ENCODE measurements around the gene GFI1B. TPM values are rescaled to one million over a fixed set of nuclear protein-coding genes. Genes with fewer than 3 reads are reported as not detected.

The GFI1B gene
- total and polyA plus RNA-seq, 2 of the 13 experiments (the other 11 are each of a cell fraction or from before 2014, with no cell fraction given), result 0.15 to 0.51 TPM

- H3K9me3 ChIP-seq (ENCODE audit: low read length), result no peaks in the 10 kb centered on the region
- ChIA-PET POLR2A (interaction anchor here (1.0 kb wide), 1 partner anchor 33 kb away, joined by 3 read pairs; no protein-coding TSS in a partner anchor), CTCF (ENCODE audit: low intra/inter-chr PET ratio, low total read pairs) (interaction anchor here (1.4 kb wide), 1 partner anchor 25 kb away, joined by 4 read pairs; no protein-coding TSS in a partner anchor)
- FAIRE-seq, result peak; percentile 93
- no peaks in the 10 kb centered on the region; the same call in 1 of the 2 replicates for H4K20me1 ChIP-seq (ENCODE audit: insufficient read depth, low read length)
- H2AFZ ChIP-seq (ENCODE audit: low read length), result no peak overlapping the region
- 0 out of 2 replicates have a peak overlapping the region, but pooled peaks have one; percentile 3 for H3K4me2 ChIP-seq (ENCODE audit: low read depth, low read length)
- in situ Hi-C loops (cut with HindIII; ENCODE audit: extremely low pct_ligation_motif_present, low pct_unique_long_range_greater_than_20kb) (no loop called here), intact Hi-C loops (cut with micrococcal nuclease; ENCODE audit: unreplicated experiment) (loop anchor here (1.0 to 10.0 kb wide), 2 partner anchors 20 to 1447 kb away; no protein-coding TSS in a partner anchor)
- no peaks in the 10 kb centered on the region for H3K79me2 ChIP-seq (ENCODE audit: insufficient read depth, low read length)
- peak; percentile 76 for ATAC-seq
- no peak overlapping the region for H3K4me3 ChIP-seq (replicated peaks in 1 of 3; ENCODE audit: insufficient read depth in 1 of 3, low read depth in 2 of 3, low read length in 3 of 3)
- H3K27ac ChIP-seq (ENCODE audit: extremely low read length, insufficient read depth, low read length), result no peak overlapping the region
- H3K27me3 ChIP-seq (ENCODE audit: control insufficient read depth in 1 of 2, insufficient read depth in 2 of 2, low read length in 2 of 2), result peaks cover 13 to 49% of the 10 kb centered on the region in 2 experiments
- BruUV-seq (replicated peaks), result no TSS peak
- peaks cover 60% of the 10 kb centered on the region for H3K4me1 ChIP-seq (ENCODE audit: insufficient read depth, low read length)
- no peak overlapping the region for H3K9ac ChIP-seq (ENCODE audit: insufficient read depth, low read depth, low read length)
- no peaks in the 10 kb centered on the region for H3K36me3 ChIP-seq (replicated peaks in 1 of 2; ENCODE audit: control insufficient read depth in 1 of 2, insufficient read depth in 2 of 2, low read length in 2 of 2)
- WGBS (ENCODE audit: low lambda C conversion rate), result 8% methylated on average over 2 of the region's 4 CpGs
- peak; percentile 93 for DNase-seq (ENCODE audit: low spot score)
- TF ChIP-seq ZBTB43 (CRISPR knock-in tag; conservative IDR thresholded peaks at IDR 0.05) (0 out of 2 replicates have a peak, but pooled peaks have one; percentile 38), MBNL3 (CRISPR knock-in tag; conservative IDR thresholded peaks at IDR 0.05) (no peak), SOX13 (IDR thresholded peaks at IDR 0.05) (no peak), SOX13 (CRISPR knock-in tag; conservative IDR thresholded peaks at IDR 0.05 in 1 of 2, IDR thresholded peaks at IDR 0.05 in 1 of 2) (peak in 1 of 2 experiments; percentile 32; a peak in 1 of 4 replicates), ZNF263 (CRISPR knock-in tag; IDR thresholded peaks at IDR 0.05) (peak; percentile 69), ZNF292 (CRISPR knock-in tag; IDR thresholded peaks at IDR 0.05; ENCODE audit: borderline replicate concordance, low read depth) (peak; percentile 61; the same call in 1 of the 2 replicates), ZNF646 (CRISPR knock-in tag; IDR thresholded peaks at IDR 0.05) (no peak), ZFP82 (CRISPR knock-in tag; IDR thresholded peaks at IDR 0.05; ENCODE audit: borderline replicate concordance) (no peak), RNF2 (conservative IDR thresholded peaks at IDR 0.05; ENCODE audit: low read depth) (no peak), ZNF431 (CRISPR knock-in tag; IDR thresholded peaks at IDR 0.05; ENCODE audit: borderline replicate concordance, low read depth) (no peak), TARDBP (CRISPR knock-in tag; IDR thresholded peaks at IDR 0.05) (peak; percentile 46; the same call in 1 of the 2 replicates), FOSL2 (CRISPR knock-in tag; IDR thresholded peaks at IDR 0.05) (peak; percentile 57), HNF4A (CRISPR knock-in tag; IDR thresholded peaks at IDR 0.05) (peak; percentile 28; the same call in 1 of the 2 replicates), ZNF121 (CRISPR knock-in tag; IDR thresholded peaks at IDR 0.05) (no peak), GATAD2A (CRISPR knock-in tag; IDR thresholded peaks at IDR 0.05) (peak; percentile 32; the same call in 1 of the 2 replicates), HES4 (CRISPR knock-in tag; IDR thresholded peaks at IDR 0.05; ENCODE audit: borderline replicate concordance) (no peak)
- TF ChIP-seq, protein P1, sequence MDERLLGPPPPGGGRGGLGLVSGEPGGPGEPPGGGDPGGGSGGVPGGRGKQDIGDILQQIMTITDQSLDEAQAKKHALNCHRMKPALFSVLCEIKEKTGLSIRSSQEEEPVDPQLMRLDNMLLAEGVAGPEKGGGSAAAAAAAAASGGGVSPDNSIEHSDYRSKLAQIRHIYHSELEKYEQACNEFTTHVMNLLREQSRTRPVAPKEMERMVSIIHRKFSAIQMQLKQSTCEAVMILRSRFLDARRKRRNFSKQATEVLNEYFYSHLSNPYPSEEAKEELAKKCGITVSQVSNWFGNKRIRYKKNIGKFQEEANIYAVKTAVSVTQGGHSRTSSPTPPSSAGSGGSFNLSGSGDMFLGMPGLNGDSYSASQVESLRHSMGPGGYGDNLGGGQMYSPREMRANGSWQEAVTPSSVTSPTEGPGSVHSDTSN (CRISPR knock-in tag; IDR thresholded peaks at IDR 0.05), result no peak
These were observed 19.1 kb downstream of the GFI1B start for GRCh38 chr9:132997591-132997990.

Measured in HepG2 (cell line).